GM18499 (cell line): ENCODE data around the gene CUL4B.
"Not testable (repeated sequence)": the region's sequence is repeated elsewhere in the genome, so short reads cannot be mapped to it uniquely, and the experiment has no call there.

Source experiments
- ATAC-seq: cut with Tn5 transposase; IDR thresholded peaks from one replicate; pipeline ENCODE4 v1.9.1; 2021; ENCODE audit warnings: moderate number of reproducible peaks; ENCODE audit not compliant: insufficient read depth, unreplicated experiment

Gene CUL4B

GRCh38 chrX:120560842-120561633 lies at the start of gene CUL4B:
CUL4B (minus strand) TSS chrX:120560962; CDS start chrX:120560638, 324 bp downstream.
- ATAC-seq: peak; percentile 61

- no peak for ATAC-seq
These were observed 43.6 kb upstream of the CUL4B start for GRCh38 chrX:120604361-120604782.

GRCh38 chrX:120603707-120604360 lies 43.1 kb upstream of the CUL4B start, which contains the start of gene MCTS1:
MCTS1 (plus strand) TSS chrX:120604101; CDS start chrX:120604237, 136 bp downstream.
- peak; percentile 92 for ATAC-seq

- no peak for ATAC-seq
These were observed 24.9 kb upstream of the CUL4B start for GRCh38 chrX:120585702-120586101.

- ATAC-seq: no peak
These were observed 14.8 kb upstream of the CUL4B start for GRCh38 chrX:120575379-120576114.

- not testable (repeated sequence) for ATAC-seq
These were observed 13.0 kb upstream of the CUL4B start for GRCh38 chrX:120573806-120574205.

GRCh38 chrX:120570011-120570600 lies 9.3 kb upstream of the CUL4B start:
- no peak for ATAC-seq

- no peak for ATAC-seq
These were observed 7.8 kb upstream of the CUL4B start for GRCh38 chrX:120568609-120569008.

GRCh38 chrX:120568035-120568434 lies 7.3 kb upstream of the CUL4B start:
- ATAC-seq: no peak

GRCh38 chrX:120566817-120567216 lies 6.1 kb upstream of the CUL4B start:
- no peak for ATAC-seq

- ATAC-seq: no peak
These were observed 4.2 kb upstream of the CUL4B start for GRCh38 chrX:120564925-120565324.

- ATAC-seq: no peak
These were observed 1.8 kb upstream of the CUL4B start for GRCh38 chrX:120562569-120562926.

GRCh38 chrX:120561634-120562568 lies 1.1 kb upstream of the CUL4B start:
- no peak for ATAC-seq

GRCh38 chrX:120560405-120560841 lies 339 bp downstream of the CUL4B start:
- ATAC-seq: peak; percentile 30

GRCh38 chrX:120559804-120560203 lies 958 bp downstream of the CUL4B start:
- no peak for ATAC-seq

GRCh38 chrX:120556251-120556650 lies 4.5 kb downstream of the CUL4B start:
- no peak for ATAC-seq

GRCh38 chrX:120549483-120550452 lies 11.0 kb downstream of the CUL4B start:
- ATAC-seq: no peak

- no peak for ATAC-seq
These were observed 24.7 kb downstream of the CUL4B start for GRCh38 chrX:120536061-120536460.
